Uterus (tissue), 2 donors: ENCODE data around the gene NCKAP1.

ENCODE experiments used
- POLR2A ChIP-seq, 2 donors: fragments of 450-650 bp; IDR thresholded peaks; one replicate each; pipeline ENCODE4 v1.6.1; 2016; ENCODE audit warnings: antibody characterized with exemption in 2 of 2, mild to moderate bottlenecking in 1 of 2, moderate library complexity in 1 of 2
- TF ChIP-seq, protein P1 (sequence below), 4 experiments: fragments of 200-600 bp in 2 of 4; fragments of 450-650 bp in 2 of 4; sonication (generic) in 2 of 4; IDR thresholded peaks; one replicate each; pipeline ENCODE4 v1.5.1; 2016 to 2019; ENCODE audit warnings: antibody characterized with exemption in 4 of 4, mild to moderate bottlenecking in 2 of 4, moderate library complexity in 1 of 4

DNA sequence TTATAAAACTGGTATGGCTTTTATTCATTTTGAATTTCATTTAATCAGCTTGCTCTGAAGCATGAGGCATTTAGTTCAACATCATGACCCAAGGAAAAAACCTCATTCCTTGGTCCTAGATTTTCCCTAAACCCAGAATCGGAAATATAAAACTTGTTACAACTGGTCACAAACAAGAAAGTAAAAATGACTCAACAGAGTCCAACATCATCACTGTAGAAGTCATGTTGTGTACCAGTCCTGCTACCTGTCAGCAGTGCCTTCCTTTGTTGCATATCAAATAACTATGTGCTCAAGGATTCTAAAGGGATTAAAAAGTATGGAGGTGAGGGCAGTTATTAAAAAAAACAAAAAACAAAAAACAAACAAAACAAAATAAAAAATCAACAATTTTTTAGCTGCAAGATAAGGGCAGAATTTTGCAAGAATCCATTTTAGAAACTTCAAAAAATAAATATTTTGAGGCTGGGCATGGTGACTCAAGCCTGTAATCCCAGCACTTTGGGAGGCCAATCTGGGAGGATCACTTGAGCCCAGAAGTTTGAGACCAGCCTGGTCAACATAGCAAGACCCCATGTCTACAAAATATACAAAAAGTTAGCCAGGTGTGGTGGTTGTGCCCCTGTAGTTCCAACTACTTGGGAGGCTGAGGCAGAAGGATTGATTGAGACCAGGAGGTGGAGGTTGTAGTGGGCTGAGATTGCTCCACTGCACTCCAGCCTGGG is 18.4 kb downstream of the NCKAP1 start:
- TF ChIP-seq, protein P1, sequence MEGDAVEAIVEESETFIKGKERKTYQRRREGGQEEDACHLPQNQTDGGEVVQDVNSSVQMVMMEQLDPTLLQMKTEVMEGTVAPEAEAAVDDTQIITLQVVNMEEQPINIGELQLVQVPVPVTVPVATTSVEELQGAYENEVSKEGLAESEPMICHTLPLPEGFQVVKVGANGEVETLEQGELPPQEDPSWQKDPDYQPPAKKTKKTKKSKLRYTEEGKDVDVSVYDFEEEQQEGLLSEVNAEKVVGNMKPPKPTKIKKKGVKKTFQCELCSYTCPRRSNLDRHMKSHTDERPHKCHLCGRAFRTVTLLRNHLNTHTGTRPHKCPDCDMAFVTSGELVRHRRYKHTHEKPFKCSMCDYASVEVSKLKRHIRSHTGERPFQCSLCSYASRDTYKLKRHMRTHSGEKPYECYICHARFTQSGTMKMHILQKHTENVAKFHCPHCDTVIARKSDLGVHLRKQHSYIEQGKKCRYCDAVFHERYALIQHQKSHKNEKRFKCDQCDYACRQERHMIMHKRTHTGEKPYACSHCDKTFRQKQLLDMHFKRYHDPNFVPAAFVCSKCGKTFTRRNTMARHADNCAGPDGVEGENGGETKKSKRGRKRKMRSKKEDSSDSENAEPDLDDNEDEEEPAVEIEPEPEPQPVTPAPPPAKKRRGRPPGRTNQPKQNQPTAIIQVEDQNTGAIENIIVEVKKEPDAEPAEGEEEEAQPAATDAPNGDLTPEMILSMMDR (IDR thresholded peaks at IDR 0.05), result no peak
- TF ChIP-seq POLR2A (IDR thresholded peaks at IDR 0.05), result no peak
